NOMO-1 treated with dmso at 0.1 percent for 144 hours (cell line): ENCODE results near the gene MTMR12.

Source experiments
- DNase-seq: peaks from one replicate; lab custom pipeline; 2025; ENCODE audit not compliant: unreplicated experiment; lab: John Stamatoyannopoulos, UW

The MTMR12 gene

GRCh38 chr5:32201122-32201753, 111.5 kb downstream of the MTMR12 start:
- DNase-seq: peak; percentile 59

GRCh38 chr5:32197032-32197431, 115.7 kb downstream of the MTMR12 start:
- DNase-seq: no peak

GRCh38 chr5:32195265-32195664, 117.5 kb downstream of the MTMR12 start:
- no peak for DNase-seq

GRCh38 chr5:32193591-32193990, 119.1 kb downstream of the MTMR12 start:
- peak; percentile 98 for DNase-seq

- DNase-seq: no peak
Measured at GRCh38 chr5:32190095-32190494, 122.6 kb downstream of the MTMR12 start.

GRCh38 chr5:32187675-32188074, 125.1 kb downstream of the MTMR12 start:
- DNase-seq: no peak

GRCh38 chr5:32182463-32183063, 130.2 kb downstream of the MTMR12 start:
- peak; percentile 77 for DNase-seq
